ENCODE data around the gene SERPINB4.
"Not testable (repeated sequence)": the region's sequence is repeated elsewhere in the genome, so short reads cannot be mapped to it uniquely, and the experiment has no call there.

Gene SERPINB4

GRCh38 chr18:63644142-63644541, at the start of gene SERPINB4:
Gene SERPINB4 (minus strand): TSS chr18:63644256. CDS start chr18:63643577, 679 bp downstream.
- not testable (repeated sequence) for DNase-seq (ENCODE audit: low read depth)

- DNase-seq (ENCODE audit: low read depth): no peak
Measured at GRCh38 chr18:63689064-63689463, 45.0 kb upstream of the SERPINB4 start.

- no peak for DNase-seq (ENCODE audit: low read depth)
Measured at GRCh38 chr18:63686871-63687270, 42.8 kb upstream of the SERPINB4 start.

GRCh38 chr18:63684718-63685117, 40.7 kb upstream of the SERPINB4 start:
- DNase-seq (ENCODE audit: low read depth): no peak

GRCh38 chr18:63683890-63684289, 39.8 kb upstream of the SERPINB4 start:
- no peak for DNase-seq (ENCODE audit: low read depth)

GRCh38 chr18:63683152-63683551, 39.1 kb upstream of the SERPINB4 start:
- no peak for DNase-seq (ENCODE audit: low read depth)

- DNase-seq (ENCODE audit: low read depth): no peak
Measured at GRCh38 chr18:63681449-63682340, 37.6 kb upstream of the SERPINB4 start.

GRCh38 chr18:63679820-63680606, 36.0 kb upstream of the SERPINB4 start:
- DNase-seq (ENCODE audit: low read depth): no peak

- no peak for DNase-seq (ENCODE audit: low read depth)
Measured at GRCh38 chr18:63677500-63678225, 33.6 kb upstream of the SERPINB4 start.

- DNase-seq (ENCODE audit: low read depth): no peak
Measured at GRCh38 chr18:63676526-63677323, 32.7 kb upstream of the SERPINB4 start.

GRCh38 chr18:63664571-63664970, 20.5 kb upstream of the SERPINB4 start:
- no peak for DNase-seq (ENCODE audit: low read depth)

- DNase-seq (ENCODE audit: low read depth): not testable (repeated sequence)
Measured at GRCh38 chr18:63661750-63662149, 17.7 kb upstream of the SERPINB4 start, which contains the start of gene SERPINB3. Gene SERPINB3 (minus strand): TSS chr18:63661893. CDS start chr18:63661216, 677 bp downstream.

GRCh38 chr18:63658920-63659319, 14.9 kb upstream of the SERPINB4 start:
- DNase-seq (ENCODE audit: low read depth): not testable (repeated sequence)

- not testable (repeated sequence) for DNase-seq (ENCODE audit: low read depth)
Measured at GRCh38 chr18:63650271-63650670, 6.2 kb upstream of the SERPINB4 start.

GRCh38 chr18:63648241-63648640, 4.2 kb upstream of the SERPINB4 start:
- DNase-seq (ENCODE audit: low read depth): no peak

- no peak for DNase-seq (ENCODE audit: low read depth)
Measured at GRCh38 chr18:63646936-63647335, 2.9 kb upstream of the SERPINB4 start.

GRCh38 chr18:63644694-63645093, 638 bp upstream of the SERPINB4 start:
- not testable (repeated sequence) for DNase-seq (ENCODE audit: low read depth)

GRCh38 chr18:63642668-63643356, 1.2 kb downstream of the SERPINB4 start:
- not testable (repeated sequence) for DNase-seq (ENCODE audit: low read depth)

GRCh38 chr18:63641157-63641680, 2.8 kb downstream of the SERPINB4 start:
- DNase-seq (ENCODE audit: low read depth): not testable (repeated sequence)

GRCh38 chr18:63637703-63638102, 6.4 kb downstream of the SERPINB4 start:
- DNase-seq (ENCODE audit: low read depth): no peak

Data from stimulated activated CD8-positive, alpha-beta memory T cell treated with anti-CD3 and anti-CD28 coated beads, Interleukin-12 subunit alpha, Interleukin-12 subunit beta, amount 100 ng/mL, for 4 hours (primary cell).